Activated CD8-positive, alpha-beta memory T cell treated with anti-CD3 and anti-CD28 coated beads, Interleukin-2, amount 50 U/mL, for 24 hours (primary cell): ENCODE data around the gene PLEKHJ1.
"Not testable (repeated sequence)": the region's sequence is repeated elsewhere in the genome, so short reads cannot be mapped to it uniquely, and the experiment has no call there.

ENCODE experiments used
- DNase-seq: peaks from one replicate; pipeline ENCODE4 v3.0.0-alpha.2; 2020; ENCODE audit errors: extremely low read depth

Gene PLEKHJ1

GRCh38 chr19:2236314-2237050 is at the start of gene PLEKHJ1, which contains the start of gene SF3A2:
PLEKHJ1 (minus strand) TSS chr19:2236329; CDS start chr19:2236248, 81 bp downstream.
SF3A2 (plus strand) TSS chr19:2236824; CDS start chr19:2243419, 6,595 bp downstream.
- peak; percentile 90 for DNase-seq

GRCh38 chr19:2283835-2284507 is 47.8 kb upstream of the PLEKHJ1 start:
- DNase-seq = no peak

- DNase-seq = no peak
These were observed 46.7 kb upstream of the PLEKHJ1 start for GRCh38 chr19:2282862-2283237.

GRCh38 chr19:2282062-2282861 is 46.1 kb upstream of the PLEKHJ1 start, which contains the start of gene PEAK3:
PEAK3 (minus strand) TSS chr19:2282175; CDS start chr19:2280931, 1,244 bp downstream.
- no peak for DNase-seq

- DNase-seq = not testable (repeated sequence)
These were observed 45.3 kb upstream of the PLEKHJ1 start for GRCh38 chr19:2281265-2282061.

GRCh38 chr19:2280633-2281264 is 44.6 kb upstream of the PLEKHJ1 start:
- DNase-seq = no peak

- no peak for DNase-seq
These were observed 42.5 kb upstream of the PLEKHJ1 start for GRCh38 chr19:2278459-2279158.

GRCh38 chr19:2277138-2277537 is 41.0 kb upstream of the PLEKHJ1 start:
- no peak for DNase-seq

- DNase-seq = no peak
These were observed 40.4 kb upstream of the PLEKHJ1 start for GRCh38 chr19:2276429-2276986.

GRCh38 chr19:2275588-2276428 is 39.7 kb upstream of the PLEKHJ1 start:
- no peak for DNase-seq

GRCh38 chr19:2274931-2275535 is 38.9 kb upstream of the PLEKHJ1 start:
- DNase-seq = no peak

- DNase-seq = no peak
These were observed 38.1 kb upstream of the PLEKHJ1 start for GRCh38 chr19:2274185-2274711.

- DNase-seq = no peak
These were observed 37.4 kb upstream of the PLEKHJ1 start for GRCh38 chr19:2273356-2274184.

- DNase-seq = no peak
These were observed 35.3 kb upstream of the PLEKHJ1 start for GRCh38 chr19:2271234-2272103.

- peak; percentile 43 for DNase-seq
These were observed 34.5 kb upstream of the PLEKHJ1 start for GRCh38 chr19:2270423-2271233.

GRCh38 chr19:2270157-2270422 is 34.0 kb upstream of the PLEKHJ1 start:
- no peak for DNase-seq
